SK-N-SH (cell line): ENCODE measurements around the gene DRD4. TPM values are rescaled to one million over a fixed set of nuclear protein-coding genes. Genes with fewer than 3 reads are reported as not detected.

Experiments
- CTCF ChIA-PET: fragments of 300-600, 350-600 bp; formaldehyde crosslinking; extraction: SDS; loops from one replicate; lab custom pipeline; 2021; lab: Yijun Ruan, JAX
- POLR2A ChIA-PET: fragments of 350-600 bp; sonication (Branson Sonifier 250); formaldehyde crosslinking; extraction: SDS; loops from one replicate; lab custom pipeline; 2020; ENCODE audit warnings: antibody characterized with exemption, inconsistent platforms; lab: Yijun Ruan, JAX
- DNase-seq: peaks from one replicate; pipeline ENCODE4 v3.0.0; 2012
- H2AFZ ChIP-seq: fragments of 200-600 bp; sonication (generic); 2 replicates; pipeline ENCODE4 v1.8.1; 2016; ENCODE audit warnings: antibody characterized with exemption, mild to moderate bottlenecking, low read depth
- H3F3A ChIP-seq: fragments of 200-600 bp; sonication (generic); replicated peaks from 2 replicates; pipeline ENCODE3; 2016; ENCODE audit warnings: antibody characterized with exemption, mild to moderate bottlenecking; ENCODE audit not compliant: insufficient read depth
- H3K27ac ChIP-seq, 2 experiments: fragments of 200-500 bp in 1 of 2; fragments of 200-600 bp in 1 of 2; sonication (Bioruptor generic) in 1 of 2; sonication (generic), shearing (Covaris generic) in 1 of 2; 2 replicates each; pipeline versions ENCODE4 v1.5.1 to v1.6.1; 2014 to 2016; ENCODE audit warnings: low read depth in 2 of 2, inconsistent platforms in 1 of 2, low read length in 1 of 2, mild to moderate bottlenecking in 1 of 2, mixed read lengths in 1 of 2
- H3K27me3 ChIP-seq: fragments of 200-600 bp; sonication (generic), shearing (Covaris generic); 2 replicates; pipeline ENCODE4 v1.6.1; 2016; ENCODE audit warnings: mixed run types; ENCODE audit not compliant: insufficient read depth
- H3K36me3 ChIP-seq, 2 experiments: fragments of 200-500 bp in 1 of 2; fragments of 200-600 bp in 1 of 2; sonication (Bioruptor generic) in 1 of 2; sonication (generic) in 1 of 2; replicated peaks in 1 of 2; 2 replicates each; pipeline versions ENCODE3 to v1.5.1; 2014 to 2016; ENCODE audit warnings: low read length in 1 of 2, mild to moderate bottlenecking in 1 of 2; ENCODE audit not compliant: insufficient read depth in 2 of 2, control insufficient read depth in 1 of 2
- H3K4me1 ChIP-seq, 2 experiments: fragments of 200-500 bp in 1 of 2; fragments of 200-600 bp in 1 of 2; sonication (Bioruptor generic) in 1 of 2; sonication (generic), shearing (Covaris generic) in 1 of 2; 2 replicates each; pipeline versions ENCODE4 v1.5.1 to v1.6.1; 2014 to 2016; ENCODE audit warnings: low read depth in 1 of 2, low read length in 1 of 2, mixed run types in 1 of 2; ENCODE audit not compliant: insufficient read depth in 2 of 2, control insufficient read depth in 1 of 2
- H3K4me2 ChIP-seq: fragments of 200-600 bp; sonication (generic), shearing (Covaris generic); 2 replicates; pipeline ENCODE4 v1.6.1; 2017; ENCODE audit warnings: mixed run types
- H3K4me3 ChIP-seq, 2 experiments: fragments of 200-500 bp in 1 of 2; fragments of 200-600 bp in 1 of 2; sonication (Bioruptor generic) in 1 of 2; sonication (generic), shearing (Covaris generic) in 1 of 2; 2 replicates each; pipeline versions ENCODE4 v1.5.1 to v1.8.1; 2014 to 2016; ENCODE audit warnings: low read depth in 2 of 2, inconsistent platforms in 1 of 2, low read length in 1 of 2, mild to moderate bottlenecking in 1 of 2, mixed read lengths in 1 of 2, moderate library complexity in 1 of 2
- H3K79me2 ChIP-seq: fragments of 200-600 bp; sonication (generic); 2 replicates; pipeline ENCODE4 v1.8.1; 2017; ENCODE audit warnings: mild to moderate bottlenecking; ENCODE audit not compliant: insufficient read depth
- H3K9ac ChIP-seq: fragments of 200-600 bp; sonication (generic); 2 replicates; pipeline ENCODE4 v1.6.1; 2017; ENCODE audit warnings: mixed run types
- H3K9me2 ChIP-seq: fragments of 200-600 bp; sonication (generic); 2 replicates; pipeline ENCODE4 v1.6.1; 2017; ENCODE audit warnings: mixed run types
- H3K9me3 ChIP-seq: fragments of 200-600 bp; sonication (generic); 2 replicates; pipeline ENCODE4 v1.6.1; 2017; ENCODE audit warnings: mixed run types, mild to moderate bottlenecking, moderate library complexity
- H4K20me1 ChIP-seq: fragments of 200-600 bp; sonication (generic); 2 replicates; pipeline ENCODE4 v1.6.1; 2017; ENCODE audit warnings: mild to moderate bottlenecking, mixed run types; ENCODE audit not compliant: insufficient read depth
- CHD2 ChIP-seq: fragments of 150-350 bp; IDR thresholded peaks from 2 replicates; pipeline ENCODE4 v1.6.1; 2018; ENCODE audit warnings: low read length; ENCODE audit not compliant: partially characterized antibody
- ELF1 ChIP-seq: IDR thresholded peaks from 2 replicates; pipeline ENCODE4 v1.4.0; 2012
- EP300 ChIP-seq, 2 experiments: IDR thresholded peaks; 2 replicates each; pipeline versions ENCODE4 v1.4.0 to v1.6.1; 2012; ENCODE audit warnings: borderline replicate concordance in 1 of 2, low read depth in 1 of 2, low read length in 1 of 2
- FOSL2 ChIP-seq: IDR thresholded peaks from 2 replicates; pipeline ENCODE4 v1.4.0; 2012; ENCODE audit warnings: low read depth, mild to moderate bottlenecking, moderate library complexity, borderline replicate concordance
- FOXJ3 ChIP-seq: sonication (generic); formaldehyde crosslinking; IDR thresholded peaks from 2 replicates; pipeline ENCODE4 v1.5.1; 2020; ENCODE audit warnings: mild to moderate bottlenecking, missing genetic modification reagents
- GABPA ChIP-seq: IDR thresholded peaks from 2 replicates; pipeline ENCODE4 v1.4.0; 2012; ENCODE audit warnings: low read depth, mild to moderate bottlenecking
- GATA2 ChIP-seq: sonication (generic); formaldehyde crosslinking; IDR thresholded peaks from 2 replicates; pipeline ENCODE4 v1.5.0; 2020; ENCODE audit warnings: mild to moderate bottlenecking, missing genetic modification reagents
- JUND ChIP-seq: IDR thresholded peaks from 2 replicates; pipeline ENCODE4 v1.4.0; 2012
- MEF2A ChIP-seq: IDR thresholded peaks from 2 replicates; pipeline ENCODE4 v1.4.0; 2012; ENCODE audit warnings: low read depth, borderline replicate concordance
- MXI1 ChIP-seq: IDR thresholded peaks from 2 replicates; pipeline ENCODE4 v1.6.1; 2012; ENCODE audit warnings: mild to moderate bottlenecking, low read depth, low read length, improper control_type of control experiment
- NFIC ChIP-seq: IDR thresholded peaks from 2 replicates; pipeline ENCODE4 v1.4.0; 2012; ENCODE audit warnings: borderline replicate concordance
- NRF1 ChIP-seq: IDR thresholded peaks from 2 replicates; pipeline ENCODE4 v1.6.1; 2012; ENCODE audit warnings: low read depth, mild to moderate bottlenecking, low read length
- POLR2AphosphoS5 ChIP-seq: IDR thresholded peaks from 2 replicates; pipeline ENCODE4 v1.6.1; 2012; ENCODE audit warnings: low read depth, low read length
- RCOR1 ChIP-seq: fragments of 150-350 bp; IDR thresholded peaks from 2 replicates; pipeline ENCODE4 v1.6.1; 2017; ENCODE audit warnings: antibody characterized with exemption, low read length
- RFX5 ChIP-seq: IDR thresholded peaks from 2 replicates; pipeline ENCODE4 v1.6.1; 2012; ENCODE audit warnings: mild to moderate bottlenecking, improper control_type of control experiment, low read length
- RXRA ChIP-seq: IDR thresholded peaks from 2 replicates; pipeline ENCODE4 v1.4.0; 2012; ENCODE audit warnings: low read depth, mild to moderate bottlenecking, borderline replicate concordance
- SIN3A ChIP-seq: IDR thresholded peaks from 2 replicates; pipeline ENCODE4 v1.6.1; 2012; ENCODE audit warnings: low read depth, mild to moderate bottlenecking, low read length, moderate library complexity, borderline replicate concordance
- WGBS: methylation state at CpG from one replicate; pipeline ENCODE4 v1.1.6; 2017; ENCODE audit warnings: low lambda C conversion rate; 5-methylcytosine and 5-hydroxymethylcytosine counted together
- polyA plus RNA-seq, 3 experiments: library from polyadenylated mRNA; depleted of rRNA; stranded (reverse); fragments of >200 nt; gene quantifications; 2 replicates each; pipeline ENCODE4 v1.2.3, GENCODE V29; 2012
- TF ChIP-seq, protein P1 (sequence below): fragments of 150-350 bp; IDR thresholded peaks from 2 replicates; pipeline ENCODE4 v1.6.1; 2017; ENCODE audit warnings: antibody characterized with exemption, low read length, low read depth, borderline replicate concordance
- TF ChIP-seq, protein P2 (sequence below): IDR thresholded peaks from 2 replicates; pipeline ENCODE4 v1.6.1; 2012; ENCODE audit warnings: mild to moderate bottlenecking, low read depth, low read length, moderate library complexity
- TF ChIP-seq, protein P3 (sequence below): IDR thresholded peaks from 2 replicates; pipeline ENCODE4 v1.4.0; 2012; ENCODE audit warnings: low read depth, borderline replicate concordance
- TF ChIP-seq, protein P4 (sequence below): IDR thresholded peaks from 2 replicates; pipeline ENCODE4; 2012

Gene DRD4
- polyA plus RNA-seq, 1 of the 3 experiments (the other 2 are of a cell fraction) = not detected

DNA sequence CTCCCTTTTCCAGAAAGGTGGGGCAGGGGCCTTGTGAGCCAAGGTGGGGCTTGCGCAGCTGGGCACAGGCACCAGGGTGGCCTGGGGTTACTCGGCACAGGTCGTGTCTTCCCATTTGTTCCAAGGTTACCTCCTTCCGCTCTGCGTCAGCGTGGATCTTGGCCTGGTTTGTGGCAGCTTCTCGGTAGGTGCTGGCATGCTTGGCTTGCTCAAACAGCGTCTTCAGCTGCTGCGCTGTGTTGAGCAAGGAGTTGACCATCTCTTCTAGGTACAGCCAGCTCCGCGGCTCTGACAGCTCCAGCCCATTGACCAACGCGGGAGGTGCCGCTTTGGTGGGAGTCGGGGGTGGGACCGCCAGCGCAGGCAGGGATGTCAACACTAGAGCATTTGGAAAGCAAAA lies 37.3 kb downstream of the DRD4 start:
- no peak for DNase-seq
- TF ChIP-seq SIN3A = no peak
- TF ChIP-seq CHD2 = no peak
- no peak for TF ChIP-seq NRF1
- TF ChIP-seq GABPA = no peak
- TF ChIP-seq EP300 (IDR thresholded peaks at IDR 0.05; ENCODE audit: borderline replicate concordance in 1 of 2, low read depth in 1 of 2, low read length in 1 of 2) = no peak
- no peak for TF ChIP-seq RXRA
- TF ChIP-seq NFIC = no peak
- TF ChIP-seq, protein P1, sequence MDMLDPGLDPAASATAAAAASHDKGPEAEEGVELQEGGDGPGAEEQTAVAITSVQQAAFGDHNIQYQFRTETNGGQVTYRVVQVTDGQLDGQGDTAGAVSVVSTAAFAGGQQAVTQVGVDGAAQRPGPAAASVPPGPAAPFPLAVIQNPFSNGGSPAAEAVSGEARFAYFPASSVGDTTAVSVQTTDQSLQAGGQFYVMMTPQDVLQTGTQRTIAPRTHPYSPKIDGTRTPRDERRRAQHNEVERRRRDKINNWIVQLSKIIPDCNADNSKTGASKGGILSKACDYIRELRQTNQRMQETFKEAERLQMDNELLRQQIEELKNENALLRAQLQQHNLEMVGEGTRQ = no peak
- no peak for TF ChIP-seq FOXJ3 (CRISPR knock-in tag)
- TF ChIP-seq RFX5 = no peak
- TF ChIP-seq, all 33 proteins: peak for 0
- Histone ChIP-seq H3F3A (no peaks in the 10 kb centered on the region), H3K9me2 (no peaks in the 10 kb centered on the region), H3K4me2 (no peak overlapping the region), H3K27me3 (no peaks in the 10 kb centered on the region), H4K20me1 (no peaks in the 10 kb centered on the region), H3K9me3 (no peaks in the 10 kb centered on the region), H3K27ac (no peak overlapping the region), H2AFZ (no peak overlapping the region), H3K9ac (no peak overlapping the region), H3K36me3 (peaks cover 19 to 24% of the 10 kb centered on the region in 2 experiments), H3K4me3 (no peak overlapping the region), H3K79me2 (no peaks in the 10 kb centered on the region), H3K4me1 (no peaks in the 10 kb centered on the region)
- POLR2A ChIA-PET = no interaction called here
- CTCF ChIA-PET = interaction anchor here (0.9 to 2.2 kb wide), 3 partner anchors 10 to 52 kb away, joined by 3 to 7 read pairs (median 4); no protein-coding TSS in a partner anchor
- WGBS = 91% methylated on average over 15 of the region's 17 CpGs

DNA sequence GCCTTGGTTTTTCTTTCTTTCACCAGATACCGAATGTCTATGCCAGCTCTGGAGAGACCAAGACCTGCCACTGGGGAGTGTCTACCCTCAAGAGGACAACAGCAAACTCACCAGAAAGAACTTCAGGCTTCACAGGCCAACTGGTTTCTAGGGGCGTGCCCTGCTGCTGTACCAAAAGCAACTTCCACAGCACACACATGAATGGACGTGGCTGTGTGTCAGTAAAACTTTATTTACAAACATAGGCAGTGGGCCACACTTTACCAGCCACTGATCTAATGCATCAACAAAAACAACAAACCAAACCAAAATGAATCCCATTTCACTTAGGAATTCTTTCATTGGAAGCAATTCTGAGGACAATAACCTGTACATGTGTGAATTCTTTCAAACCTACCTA lies 41.2 kb downstream of the DRD4 start:
- no peak overlapping the region for H2AFZ ChIP-seq
- H3F3A ChIP-seq = no peaks in the 10 kb centered on the region
- no peaks in the 10 kb centered on the region for H3K79me2 ChIP-seq
- H3K4me2 ChIP-seq = no peak overlapping the region
- H3K9me3 ChIP-seq = no peaks in the 10 kb centered on the region
- no peak overlapping the region for H3K27ac ChIP-seq
- 81% methylated on average over 2 of the region's 3 CpGs for WGBS
- no peaks in the 10 kb centered on the region for H3K9me2 ChIP-seq
- H3K4me3 ChIP-seq = no peak overlapping the region
- H3K9ac ChIP-seq = no peak overlapping the region
- DNase-seq = no peak
- ChIA-PET POLR2A (no interaction called here), CTCF (interaction anchor here (1.0 kb wide), 1 partner anchor 44 kb away, joined by 3 read pairs; no protein-coding TSS in a partner anchor)
- H4K20me1 ChIP-seq = no peaks in the 10 kb centered on the region
- H3K36me3 ChIP-seq = peaks cover 17 to 37% of the 10 kb centered on the region in 2 experiments
- peaks cover 0 to 12% of the 10 kb centered on the region in 2 experiments; a peak in 1 of 4 replicates for H3K4me1 ChIP-seq
- H3K27me3 ChIP-seq = no peaks in the 10 kb centered on the region
- TF ChIP-seq EP300 (IDR thresholded peaks at IDR 0.05; ENCODE audit: borderline replicate concordance in 1 of 2, low read depth in 1 of 2, low read length in 1 of 2) (no peak), GATA2 (CRISPR knock-in tag) (no peak), CHD2 (no peak), JUND (no peak), RFX5 (no peak), MEF2A (no peak), FOSL2 (no peak), MXI1 (no peak), ELF1 (no peak), RCOR1 (no peak), NRF1 (no peak), SIN3A (no peak), POLR2AphosphoS5 (no peak), FOXJ3 (CRISPR knock-in tag) (no peak)
- TF ChIP-seq, protein P2, sequence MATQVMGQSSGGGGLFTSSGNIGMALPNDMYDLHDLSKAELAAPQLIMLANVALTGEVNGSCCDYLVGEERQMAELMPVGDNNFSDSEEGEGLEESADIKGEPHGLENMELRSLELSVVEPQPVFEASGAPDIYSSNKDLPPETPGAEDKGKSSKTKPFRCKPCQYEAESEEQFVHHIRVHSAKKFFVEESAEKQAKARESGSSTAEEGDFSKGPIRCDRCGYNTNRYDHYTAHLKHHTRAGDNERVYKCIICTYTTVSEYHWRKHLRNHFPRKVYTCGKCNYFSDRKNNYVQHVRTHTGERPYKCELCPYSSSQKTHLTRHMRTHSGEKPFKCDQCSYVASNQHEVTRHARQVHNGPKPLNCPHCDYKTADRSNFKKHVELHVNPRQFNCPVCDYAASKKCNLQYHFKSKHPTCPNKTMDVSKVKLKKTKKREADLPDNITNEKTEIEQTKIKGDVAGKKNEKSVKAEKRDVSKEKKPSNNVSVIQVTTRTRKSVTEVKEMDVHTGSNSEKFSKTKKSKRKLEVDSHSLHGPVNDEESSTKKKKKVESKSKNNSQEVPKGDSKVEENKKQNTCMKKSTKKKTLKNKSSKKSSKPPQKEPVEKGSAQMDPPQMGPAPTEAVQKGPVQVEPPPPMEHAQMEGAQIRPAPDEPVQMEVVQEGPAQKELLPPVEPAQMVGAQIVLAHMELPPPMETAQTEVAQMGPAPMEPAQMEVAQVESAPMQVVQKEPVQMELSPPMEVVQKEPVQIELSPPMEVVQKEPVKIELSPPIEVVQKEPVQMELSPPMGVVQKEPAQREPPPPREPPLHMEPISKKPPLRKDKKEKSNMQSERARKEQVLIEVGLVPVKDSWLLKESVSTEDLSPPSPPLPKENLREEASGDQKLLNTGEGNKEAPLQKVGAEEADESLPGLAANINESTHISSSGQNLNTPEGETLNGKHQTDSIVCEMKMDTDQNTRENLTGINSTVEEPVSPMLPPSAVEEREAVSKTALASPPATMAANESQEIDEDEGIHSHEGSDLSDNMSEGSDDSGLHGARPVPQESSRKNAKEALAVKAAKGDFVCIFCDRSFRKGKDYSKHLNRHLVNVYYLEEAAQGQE = no peak
- TF ChIP-seq, protein P3, sequence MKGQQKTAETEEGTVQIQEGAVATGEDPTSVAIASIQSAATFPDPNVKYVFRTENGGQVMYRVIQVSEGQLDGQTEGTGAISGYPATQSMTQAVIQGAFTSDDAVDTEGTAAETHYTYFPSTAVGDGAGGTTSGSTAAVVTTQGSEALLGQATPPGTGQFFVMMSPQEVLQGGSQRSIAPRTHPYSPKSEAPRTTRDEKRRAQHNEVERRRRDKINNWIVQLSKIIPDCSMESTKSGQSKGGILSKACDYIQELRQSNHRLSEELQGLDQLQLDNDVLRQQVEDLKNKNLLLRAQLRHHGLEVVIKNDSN = no peak
- TF ChIP-seq, protein P4, sequence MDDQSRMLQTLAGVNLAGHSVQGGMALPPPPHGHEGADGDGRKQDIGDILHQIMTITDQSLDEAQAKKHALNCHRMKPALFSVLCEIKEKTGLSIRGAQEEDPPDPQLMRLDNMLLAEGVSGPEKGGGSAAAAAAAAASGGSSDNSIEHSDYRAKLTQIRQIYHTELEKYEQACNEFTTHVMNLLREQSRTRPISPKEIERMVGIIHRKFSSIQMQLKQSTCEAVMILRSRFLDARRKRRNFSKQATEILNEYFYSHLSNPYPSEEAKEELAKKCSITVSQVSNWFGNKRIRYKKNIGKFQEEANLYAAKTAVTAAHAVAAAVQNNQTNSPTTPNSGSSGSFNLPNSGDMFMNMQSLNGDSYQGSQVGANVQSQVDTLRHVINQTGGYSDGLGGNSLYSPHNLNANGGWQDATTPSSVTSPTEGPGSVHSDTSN = no peak
